ENCODE results near the gene ANK3.

DNA sequence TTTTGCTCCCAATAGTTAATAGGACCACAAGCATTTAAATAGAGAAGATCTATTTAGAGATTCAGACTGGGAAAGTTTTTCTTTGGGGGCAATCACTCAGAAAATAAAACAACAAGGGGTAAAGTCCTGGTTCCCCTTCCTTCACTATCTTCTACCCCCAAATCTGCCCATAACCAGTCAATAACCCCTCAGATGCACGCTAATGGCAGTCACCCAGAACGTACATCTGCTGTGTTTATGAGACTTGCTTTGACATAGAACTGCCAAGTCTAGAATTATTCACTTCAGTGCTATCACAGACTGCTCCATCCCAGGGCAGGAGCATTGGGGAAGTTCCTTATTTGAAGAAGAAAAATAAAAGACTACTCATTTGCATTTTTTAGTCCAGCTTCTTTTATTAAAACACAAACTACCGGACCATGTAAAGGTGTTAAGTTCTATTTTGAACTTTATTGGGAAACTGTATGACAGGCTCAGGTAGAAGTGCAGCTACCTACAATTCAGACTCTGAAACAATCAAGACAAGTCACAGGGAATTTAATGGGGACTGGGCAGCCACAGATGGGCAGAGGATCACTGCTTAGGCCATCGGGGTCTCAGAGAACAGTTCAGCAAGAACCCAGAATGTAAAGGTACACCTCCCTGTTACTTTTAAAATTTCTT, 38.4 kb downstream of the ANK3 start:
- TF ChIP-seq, protein P1, sequence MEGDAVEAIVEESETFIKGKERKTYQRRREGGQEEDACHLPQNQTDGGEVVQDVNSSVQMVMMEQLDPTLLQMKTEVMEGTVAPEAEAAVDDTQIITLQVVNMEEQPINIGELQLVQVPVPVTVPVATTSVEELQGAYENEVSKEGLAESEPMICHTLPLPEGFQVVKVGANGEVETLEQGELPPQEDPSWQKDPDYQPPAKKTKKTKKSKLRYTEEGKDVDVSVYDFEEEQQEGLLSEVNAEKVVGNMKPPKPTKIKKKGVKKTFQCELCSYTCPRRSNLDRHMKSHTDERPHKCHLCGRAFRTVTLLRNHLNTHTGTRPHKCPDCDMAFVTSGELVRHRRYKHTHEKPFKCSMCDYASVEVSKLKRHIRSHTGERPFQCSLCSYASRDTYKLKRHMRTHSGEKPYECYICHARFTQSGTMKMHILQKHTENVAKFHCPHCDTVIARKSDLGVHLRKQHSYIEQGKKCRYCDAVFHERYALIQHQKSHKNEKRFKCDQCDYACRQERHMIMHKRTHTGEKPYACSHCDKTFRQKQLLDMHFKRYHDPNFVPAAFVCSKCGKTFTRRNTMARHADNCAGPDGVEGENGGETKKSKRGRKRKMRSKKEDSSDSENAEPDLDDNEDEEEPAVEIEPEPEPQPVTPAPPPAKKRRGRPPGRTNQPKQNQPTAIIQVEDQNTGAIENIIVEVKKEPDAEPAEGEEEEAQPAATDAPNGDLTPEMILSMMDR (optimal IDR thresholded peaks at IDR 0.05 in 1 of 3, IDR thresholded peaks at IDR 0.05 in 1 of 3, conservative IDR thresholded peaks at IDR 0.05 in 1 of 3; ENCODE audit: extremely low read depth in 1 of 3, insufficient read depth in 2 of 3, low read length in 3 of 3): no peak
- TF ChIP-seq EZH2 (IDR thresholded peaks at IDR 0.05; ENCODE audit: low read length): no peak

All from keratinocyte (primary cell).